Measurements from ENCODE around the gene SKAP1. TPM values are rescaled to one million over a fixed set of nuclear protein-coding genes. Genes with fewer than 3 reads are reported as not detected.
"Not testable (repeated sequence)": the region's sequence is repeated elsewhere in the genome, so short reads cannot be mapped to it uniquely, and the experiment has no call there.

SKAP1 gene
- total and polyA plus RNA-seq, 2 experiments from 2014 or later = 0.36 TPM; not detected in 1

- Histone ChIP-seq H3K4me1 (ENCODE audit: low read depth) (peaks cover 3% of the 10 kb centered on the region), H3K9me3 (ENCODE audit: low read depth) (no peaks in the 10 kb centered on the region), H3K4me3 (no peak overlapping the region), H3K36me3 (no peaks in the 10 kb centered on the region), H3K27ac (no peak overlapping the region), H3K27me3 (peaks cover 73% of the 10 kb centered on the region)
- TF ChIP-seq, protein P1, sequence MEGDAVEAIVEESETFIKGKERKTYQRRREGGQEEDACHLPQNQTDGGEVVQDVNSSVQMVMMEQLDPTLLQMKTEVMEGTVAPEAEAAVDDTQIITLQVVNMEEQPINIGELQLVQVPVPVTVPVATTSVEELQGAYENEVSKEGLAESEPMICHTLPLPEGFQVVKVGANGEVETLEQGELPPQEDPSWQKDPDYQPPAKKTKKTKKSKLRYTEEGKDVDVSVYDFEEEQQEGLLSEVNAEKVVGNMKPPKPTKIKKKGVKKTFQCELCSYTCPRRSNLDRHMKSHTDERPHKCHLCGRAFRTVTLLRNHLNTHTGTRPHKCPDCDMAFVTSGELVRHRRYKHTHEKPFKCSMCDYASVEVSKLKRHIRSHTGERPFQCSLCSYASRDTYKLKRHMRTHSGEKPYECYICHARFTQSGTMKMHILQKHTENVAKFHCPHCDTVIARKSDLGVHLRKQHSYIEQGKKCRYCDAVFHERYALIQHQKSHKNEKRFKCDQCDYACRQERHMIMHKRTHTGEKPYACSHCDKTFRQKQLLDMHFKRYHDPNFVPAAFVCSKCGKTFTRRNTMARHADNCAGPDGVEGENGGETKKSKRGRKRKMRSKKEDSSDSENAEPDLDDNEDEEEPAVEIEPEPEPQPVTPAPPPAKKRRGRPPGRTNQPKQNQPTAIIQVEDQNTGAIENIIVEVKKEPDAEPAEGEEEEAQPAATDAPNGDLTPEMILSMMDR (IDR thresholded peaks at IDR 0.05; ENCODE audit: low read depth, low read length) = no peak
- no peak for DNase-seq (ENCODE audit: low read depth in 1 of 2, low spot score in 1 of 2)
These were observed 82.8 kb downstream of the SKAP1 start for GRCh38 chr17:48347177-48347576.

- Histone ChIP-seq H3K27me3 (peaks cover 78% of the 10 kb centered on the region), H3K27ac (no peak overlapping the region), H3K4me3 (no peak overlapping the region), H3K4me1 (ENCODE audit: low read depth) (no peaks in the 10 kb centered on the region), H3K36me3 (no peaks in the 10 kb centered on the region), H3K9me3 (ENCODE audit: low read depth) (no peaks in the 10 kb centered on the region)
- DNase-seq (ENCODE audit: low read depth in 1 of 2, low spot score in 1 of 2) = no peak
- TF ChIP-seq, protein P1 (IDR thresholded peaks at IDR 0.05; ENCODE audit: low read depth, low read length) = no peak
These were observed 85.8 kb downstream of the SKAP1 start for GRCh38 chr17:48344251-48344650.

DNA sequence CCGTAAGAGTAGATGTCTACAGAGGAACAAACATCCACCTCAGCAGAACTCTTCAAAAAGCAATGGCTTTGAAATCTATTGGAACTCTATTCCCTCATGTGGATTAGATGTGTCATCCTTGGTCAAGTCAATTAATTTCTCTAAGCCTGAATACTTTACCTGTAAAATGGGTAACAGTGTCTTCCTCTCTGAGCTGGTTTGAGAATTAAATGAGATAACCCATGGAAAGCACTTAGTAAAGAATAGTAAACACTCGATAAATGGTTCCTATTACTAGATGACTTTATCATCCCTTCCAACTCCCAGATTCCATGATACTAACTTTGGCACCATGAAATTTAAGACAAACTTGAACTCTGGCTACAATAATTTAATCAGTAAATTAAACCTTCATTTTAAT is 89.1 kb downstream of the SKAP1 start:
- TF ChIP-seq, protein P1 (IDR thresholded peaks at IDR 0.05; ENCODE audit: low read depth, low read length) = no peak
- Histone ChIP-seq H3K27me3 (peaks cover 79% of the 10 kb centered on the region), H3K27ac (no peak overlapping the region), H3K36me3 (no peaks in the 10 kb centered on the region), H3K9me3 (ENCODE audit: low read depth) (no peaks in the 10 kb centered on the region), H3K4me1 (ENCODE audit: low read depth) (no peaks in the 10 kb centered on the region), H3K4me3 (no peak overlapping the region)
- DNase-seq (ENCODE audit: low read depth in 1 of 2, low spot score in 1 of 2) = no peak

DNA sequence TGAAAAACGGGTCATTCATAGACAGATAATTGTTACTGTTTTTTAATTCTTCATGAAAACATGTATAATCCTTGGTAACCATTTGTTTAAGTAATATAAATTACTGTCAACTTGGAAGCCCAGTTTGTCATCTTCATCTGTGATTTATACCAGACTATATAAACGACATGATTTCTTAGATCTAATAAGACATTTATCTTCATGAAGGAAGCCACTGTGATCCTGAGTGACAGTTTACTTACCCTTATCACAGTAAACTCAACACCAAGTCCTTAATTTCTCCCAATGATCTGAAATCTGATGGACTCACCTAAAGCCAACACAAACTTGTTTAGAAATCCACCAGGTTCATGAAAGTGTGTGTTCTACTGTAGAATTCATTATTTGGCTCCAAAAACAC is 91.3 kb downstream of the SKAP1 start:
- Histone ChIP-seq H3K4me1 (ENCODE audit: low read depth) (no peaks in the 10 kb centered on the region), H3K4me3 (no peak overlapping the region), H3K27ac (no peak overlapping the region), H3K9me3 (ENCODE audit: low read depth) (no peaks in the 10 kb centered on the region), H3K27me3 (peaks cover 97% of the 10 kb centered on the region), H3K36me3 (no peaks in the 10 kb centered on the region)
- DNase-seq (ENCODE audit: low read depth in 1 of 2, low spot score in 1 of 2) = no peak
- TF ChIP-seq, protein P1 (IDR thresholded peaks at IDR 0.05; ENCODE audit: low read depth, low read length) = no peak

DNA sequence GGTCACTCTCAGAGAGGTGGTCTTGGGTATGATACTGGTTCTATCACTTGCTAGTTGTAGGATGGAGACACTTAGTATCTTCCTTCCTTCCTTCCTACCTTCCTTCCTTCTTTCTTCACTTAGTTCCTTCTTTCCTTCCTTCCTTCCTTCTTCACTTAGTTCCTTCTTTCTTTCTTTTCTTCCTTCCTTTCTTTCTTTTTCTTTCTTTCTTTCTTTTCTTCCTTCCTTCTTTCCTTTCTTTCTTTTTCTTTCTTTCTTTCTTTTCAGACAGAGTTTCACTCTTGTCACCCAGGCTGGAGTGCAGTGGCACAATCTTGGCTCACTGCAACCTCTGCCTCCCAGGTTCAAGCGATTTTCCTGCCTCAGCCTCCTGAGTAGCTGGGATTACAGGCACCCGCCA is 92.1 kb downstream of the SKAP1 start:
- not testable (repeated sequence) for DNase-seq (ENCODE audit: low read depth in 1 of 2, low spot score in 1 of 2); H3K9me3 ChIP-seq (ENCODE audit: low read depth); H3K4me1 ChIP-seq (ENCODE audit: low read depth); H3K36me3 ChIP-seq; H3K4me3 ChIP-seq; H3K27ac ChIP-seq
- peaks cover 97% of the 10 kb centered on the region for H3K27me3 ChIP-seq

DNA sequence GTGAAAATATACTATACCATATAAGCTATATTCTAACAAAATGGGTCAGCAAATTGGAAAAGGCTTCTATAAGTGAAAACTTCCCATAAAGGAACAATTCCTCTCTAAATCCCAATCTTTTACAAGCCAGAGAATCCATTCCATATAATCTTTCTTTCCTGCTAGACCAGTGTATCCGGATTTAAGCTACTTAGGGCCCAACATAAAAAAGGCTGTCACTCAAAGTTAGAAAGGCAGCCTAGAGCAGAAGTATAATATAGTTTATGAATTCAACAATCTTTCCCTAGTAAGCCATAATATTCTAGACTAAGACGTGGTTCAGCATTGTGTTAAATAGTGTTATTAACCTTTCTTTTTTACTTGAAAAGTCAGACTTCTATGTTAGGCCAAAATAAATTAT is 93.0 kb downstream of the SKAP1 start:
- Histone ChIP-seq H3K9me3 (ENCODE audit: low read depth) (no peaks in the 10 kb centered on the region), H3K27ac (no peak overlapping the region), H3K36me3 (no peaks in the 10 kb centered on the region), H3K4me3 (no peak overlapping the region), H3K4me1 (ENCODE audit: low read depth) (no peaks in the 10 kb centered on the region), H3K27me3 (peaks cover 97% of the 10 kb centered on the region)
- DNase-seq (ENCODE audit: low read depth in 1 of 2, low spot score in 1 of 2) = no peak
- TF ChIP-seq, protein P1 (IDR thresholded peaks at IDR 0.05; ENCODE audit: low read depth, low read length) = no peak

Data from cardiac muscle cell (in vitro differentiated cells and primary cell).